Skeletal muscle cell (primary cell): Measurements from ENCODE around the gene CSGALNACT2.

Experiments used
- DNase-seq: peaks from one replicate; pipeline ENCODE4 v3.0.0-alpha.2; 2010; ENCODE audit warnings: low read depth
- H3K4me3 ChIP-seq: 2 replicates; pipeline ENCODE4 v1.5.1; 2011; ENCODE audit warnings: low read depth, mild to moderate bottlenecking, control low read depth, low read length, moderate library complexity

Gene CSGALNACT2

DNA sequence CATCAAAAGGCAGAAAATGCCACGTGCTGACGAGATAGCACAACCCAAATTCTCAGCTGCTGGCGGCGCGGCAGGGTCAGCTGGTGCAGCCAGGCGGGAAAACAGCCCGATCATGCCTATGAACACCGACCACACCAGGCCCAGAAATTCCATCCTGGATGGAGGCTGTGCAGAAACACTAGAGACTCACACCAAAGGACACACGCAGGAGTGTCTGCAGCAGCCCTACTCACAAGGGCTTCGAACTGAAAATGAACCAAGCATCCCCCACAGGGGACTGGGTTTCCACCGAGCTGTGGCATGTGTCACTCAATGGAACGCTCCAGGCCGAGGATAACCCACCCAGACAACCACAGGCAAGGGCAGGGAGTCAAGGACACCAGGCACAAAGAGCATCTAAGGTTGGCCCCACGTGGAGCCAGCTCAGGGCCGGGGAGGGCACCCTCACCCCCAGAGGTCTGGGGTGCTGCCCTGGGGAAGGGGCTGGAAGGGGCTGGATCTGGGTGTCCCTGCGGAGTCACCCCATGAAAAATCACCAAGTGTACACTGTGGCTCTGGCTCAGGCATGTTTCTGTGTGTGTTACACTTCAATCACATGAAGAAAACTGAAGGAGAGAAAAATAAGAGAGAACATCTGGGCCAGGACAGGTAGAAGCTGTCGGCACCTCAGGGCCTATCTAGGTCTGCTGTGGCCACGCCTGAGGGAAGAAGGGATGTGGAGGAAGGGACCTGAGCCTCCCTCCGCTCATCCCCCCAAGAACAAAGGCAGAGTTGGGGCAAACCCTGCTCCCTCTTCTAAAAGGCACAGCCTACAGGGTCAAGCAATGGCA lies 95.6 kb downstream of the CSGALNACT2 start:
- no peak overlapping the region for H3K4me3 ChIP-seq
- DNase-seq, result no peak

- H3K4me3 ChIP-seq, result no peak overlapping the region
- no peak for DNase-seq
Measured at GRCh38 chr10:43234471-43235041, 96.3 kb downstream of the CSGALNACT2 start.
